H1 (cell line): ENCODE data around the gene PLEKHA5. TPM values are rescaled to one million over a fixed set of nuclear protein-coding genes. Genes with fewer than 3 reads are reported as not detected.

Experiments
- CTCF ChIA-PET: fragments of 300-600 bp; sonication (Branson Sonifier 250); formaldehyde crosslinking; loops from one replicate; lab custom pipeline; 2021; ENCODE audit not compliant: partially characterized antibody; lab: Charles Lee
- POLR2A ChIA-PET: fragments of 300-600 bp; sonication (Branson Sonifier 250); formaldehyde crosslinking; loops from one replicate; lab custom pipeline; 2021; ENCODE audit warnings: inconsistent platforms; ENCODE audit not compliant: partially characterized antibody; lab: Charles Lee
- DNase-seq, 2 experiments: peaks; one replicate each; pipeline versions ENCODE4 v3.0.0 to v3.0.0-alpha.2; 2010 to 2022; ENCODE audit warnings: low spot score in 2 of 2, low read depth in 1 of 2, mixed read lengths in 1 of 2
- FAIRE-seq: peaks from 2 replicates; lab custom pipeline; 2011; peaks lifted over from hg19 to GRCh38; lab: Jason Lieb, UNC
- H2AFZ ChIP-seq: 2 replicates; pipeline ENCODE4 v1.8.1; 2012; ENCODE audit warnings: low read length, inconsistent platforms
- H2AK5ac ChIP-seq: 2 replicates; pipeline ENCODE4 v1.6.1; 2013; ENCODE audit warnings: low read depth, low read length
- H2BK120ac ChIP-seq: replicated peaks from 2 replicates; pipeline ENCODE3; 2013; ENCODE audit warnings: low read depth, low read length, inconsistent platforms
- H2BK12ac ChIP-seq: 2 replicates; pipeline ENCODE4 v1.6.1; 2013; ENCODE audit warnings: low read depth, low read length
- H2BK15ac ChIP-seq: 2 replicates; pipeline ENCODE4 v1.6.1; 2013; ENCODE audit warnings: low read length
- H2BK20ac ChIP-seq: 2 replicates; pipeline ENCODE4 v1.6.1; 2013; ENCODE audit warnings: low read length
- H2BK5ac ChIP-seq: 2 replicates; pipeline ENCODE4 v1.6.1; 2013; ENCODE audit warnings: low read depth, low read length
- H3K14ac ChIP-seq: 2 replicates; pipeline ENCODE4 v1.6.1; 2013; ENCODE audit warnings: inconsistent platforms; ENCODE audit not compliant: insufficient read length
- H3K18ac ChIP-seq: 2 replicates; pipeline ENCODE4 v1.6.1; 2013; ENCODE audit warnings: low read length; ENCODE audit errors: extremely low read depth
- H3K23ac ChIP-seq: 2 replicates; pipeline ENCODE4 v1.6.1; 2013; ENCODE audit warnings: inconsistent platforms; ENCODE audit not compliant: insufficient read length
- H3K23me2 ChIP-seq: 2 replicates; pipeline ENCODE4 v1.6.1; 2013; ENCODE audit warnings: low read depth, low read length
- H3K27ac ChIP-seq: 2 replicates; pipeline ENCODE4 v1.6.1; 2011; ENCODE audit warnings: low read depth, low read length, inconsistent platforms
- H3K27me3 ChIP-seq, 4 experiments: replicated peaks in 1 of 4; 1 replicate in 1 of 4; 2 replicates in 3 of 4; pipeline versions ENCODE4 v1.6.1 to v1.8.1; 2011 to 2013; ENCODE audit warnings: low read length in 3 of 4, mild to moderate bottlenecking in 3 of 4, inconsistent platforms in 2 of 4, mixed read lengths in 2 of 4, moderate library complexity in 1 of 4; ENCODE audit not compliant: control insufficient read depth in 3 of 4, insufficient read depth in 3 of 4; ENCODE audit errors: extremely low read depth in 1 of 4
- H3K36me3 ChIP-seq, 4 experiments: 2 replicates each; pipeline versions ENCODE4 v1.6.1 to v1.8.1; 2011 to 2013; ENCODE audit warnings: mild to moderate bottlenecking in 4 of 4, low read length in 3 of 4, moderate library complexity in 2 of 4, control low read depth in 1 of 4, inconsistent platforms in 1 of 4; ENCODE audit not compliant: insufficient read depth in 4 of 4, control insufficient read depth in 2 of 4
- H3K4ac ChIP-seq: replicated peaks from 2 replicates; pipeline ENCODE3; 2013; ENCODE audit warnings: low read length, low read depth, mixed read lengths, inconsistent platforms; ENCODE audit not compliant: insufficient read length
- H3K4me1 ChIP-seq, 4 experiments: replicated peaks in 1 of 4; 1 replicate in 1 of 4; 2 replicates in 3 of 4; pipeline versions ENCODE4 v1.6.1 to v1.8.1; 2011 to 2013; ENCODE audit warnings: low read length in 3 of 4, inconsistent platforms in 2 of 4, mixed read lengths in 1 of 4; ENCODE audit not compliant: insufficient read depth in 4 of 4, control insufficient read depth in 3 of 4
- H3K4me2 ChIP-seq, 2 experiments: 2 replicates each; pipeline versions ENCODE4 v1.6.1 to v1.8.1; 2011 to 2013; ENCODE audit warnings: low read depth in 2 of 2, low read length in 2 of 2, control low read depth in 1 of 2, inconsistent platforms in 1 of 2, mild to moderate bottlenecking in 1 of 2; ENCODE audit not compliant: insufficient read depth in 1 of 2
- H3K4me3 ChIP-seq, 4 experiments: fragments of 200-600, 300-600 bp in 1 of 4; sonication (generic), shearing (Covaris generic), sonication (Bioruptor Twin) in 1 of 4; 2 replicates each; pipeline versions ENCODE4 v1.5.1 to v1.8.1; 2011 to 2016; ENCODE audit warnings: low read length in 4 of 4, low read depth in 3 of 4, control low read depth in 2 of 4, inconsistent platforms in 2 of 4, mild to moderate bottlenecking in 2 of 4, mixed read lengths in 1 of 4, moderate library complexity in 1 of 4; ENCODE audit not compliant: insufficient read depth in 2 of 4; ENCODE audit errors: extremely low read depth in 1 of 4
- H3K56ac ChIP-seq: replicated peaks from 2 replicates; pipeline ENCODE3; 2013; ENCODE audit warnings: low read depth, mild to moderate bottlenecking, mixed read lengths, low read length, inconsistent platforms; ENCODE audit not compliant: insufficient read length
- H3K79me1 ChIP-seq: 2 replicates; pipeline ENCODE4 v1.6.1; 2013; ENCODE audit warnings: low read depth, low read length, control low read depth
- H3K79me2 ChIP-seq, 2 experiments: 2 replicates each; pipeline versions ENCODE4 v1.6.1 to v1.8.1; 2012 to 2013; ENCODE audit warnings: low read length in 2 of 2, mild to moderate bottlenecking in 2 of 2, inconsistent platforms in 1 of 2; ENCODE audit not compliant: insufficient read depth in 2 of 2, control insufficient read depth in 1 of 2
- H3K9ac ChIP-seq, 4 experiments: replicated peaks in 1 of 4; 1 replicate in 1 of 4; 2 replicates in 3 of 4; pipeline versions ENCODE4 v1.6.1 to v1.8.1; 2011 to 2013; ENCODE audit warnings: low read depth in 3 of 4, low read length in 3 of 4, control low read depth in 2 of 4, mild to moderate bottlenecking in 2 of 4, moderate library complexity in 2 of 4, inconsistent platforms in 1 of 4; ENCODE audit errors: extremely low read depth in 1 of 4
- H3K9me3 ChIP-seq, 2 experiments: 2 replicates each; pipeline versions ENCODE4 v1.6.1 to v1.8.1; 2012 to 2013; ENCODE audit warnings: mild to moderate bottlenecking in 2 of 2, moderate library complexity in 2 of 2, control low read depth in 1 of 2, inconsistent platforms in 1 of 2, low read depth in 1 of 2, low read length in 1 of 2, mixed read lengths in 1 of 2; ENCODE audit not compliant: insufficient read depth in 2 of 2
- H4K20me1 ChIP-seq, 2 experiments: replicated peaks in 1 of 2; 2 replicates each; pipeline versions ENCODE3 to v1.8.1; 2011 to 2013; ENCODE audit warnings: inconsistent platforms in 2 of 2, low read length in 2 of 2, mild to moderate bottlenecking in 1 of 2; ENCODE audit not compliant: insufficient read depth in 2 of 2, control insufficient read depth in 1 of 2
- H4K5ac ChIP-seq: 2 replicates; pipeline ENCODE4 v1.6.1; 2013; ENCODE audit warnings: low read length, low read depth, mixed read lengths, inconsistent platforms; ENCODE audit not compliant: insufficient read length
- H4K8ac ChIP-seq: 2 replicates; pipeline ENCODE4 v1.8.0; 2013; ENCODE audit warnings: mild to moderate bottlenecking, moderate library complexity, low read length, inconsistent platforms; ENCODE audit not compliant: insufficient read depth; ENCODE audit errors: extremely low read depth
- H4K91ac ChIP-seq: replicated peaks from 2 replicates; pipeline ENCODE3; 2013; ENCODE audit warnings: low read length, mixed read lengths, inconsistent platforms; ENCODE audit not compliant: insufficient read length
- CREB1 ChIP-seq: IDR thresholded peaks from 2 replicates; pipeline ENCODE4 v1.6.1; 2012; ENCODE audit warnings: inconsistent platforms
- SIRT6 ChIP-seq: IDR thresholded peaks from one replicate; pipeline ENCODE4 v1.7.1; 2012; ENCODE audit warnings: low read length, inconsistent platforms
- WGBS, 2 experiments: shearing (Covaris generic) in 1 of 2; methylation state at CpG; one replicate each; pipeline versions ENCODE4 v1.1.6 to v1.1.7; 2013 to 2015; ENCODE audit warnings: low lambda C conversion rate in 2 of 2, mixed read lengths in 2 of 2, inconsistent platforms in 1 of 2, low coverage in 1 of 2, missing lambda C conversion rate in 1 of 2; ENCODE audit not compliant: insufficient replicate concordance in 2 of 2, insufficient coverage in 1 of 2, insufficient read length in 1 of 2; ENCODE audit errors: extremely low coverage in 1 of 2, missing lambda C conversion rate in 1 of 2; 5-methylcytosine and 5-hydroxymethylcytosine counted together
- polyA plus RNA-seq, 7 experiments: library from polyadenylated mRNA; depleted of rRNA in 3 of 7; stranded (reverse) in 5 of 7; unstranded in 2 of 7; fragments of >200 nt in 5 of 7; fragments of 200-250 nt in 2 of 7; gene quantifications; 1 replicate in 5 of 7; 2 replicates in 1 of 7; 4 replicates in 1 of 7; pipeline versions ENCODE4 v1.2.1 to v1.2.3, GENCODE V29; 2011 to 2013; ENCODE audit warnings: missing spikeins in 2 of 7, mixed read lengths in 2 of 7
- total RNA-seq: library from RNA; stranded (reverse); fragmentation: NEBNext Ultra II Directional; extraction: Animal tissue kit (Norgen Biotek cat#: 25700); gene quantifications from 2 replicates; pipeline ENCODE4 v1.2.1, GENCODE V29; 2021

Gene PLEKHA5
- total and polyA plus RNA-seq, 2 of the 8 experiments (the other 6 are each of a cell fraction or from before 2014, with no cell fraction given), result 17.2 to 66.1 TPM

DNA sequence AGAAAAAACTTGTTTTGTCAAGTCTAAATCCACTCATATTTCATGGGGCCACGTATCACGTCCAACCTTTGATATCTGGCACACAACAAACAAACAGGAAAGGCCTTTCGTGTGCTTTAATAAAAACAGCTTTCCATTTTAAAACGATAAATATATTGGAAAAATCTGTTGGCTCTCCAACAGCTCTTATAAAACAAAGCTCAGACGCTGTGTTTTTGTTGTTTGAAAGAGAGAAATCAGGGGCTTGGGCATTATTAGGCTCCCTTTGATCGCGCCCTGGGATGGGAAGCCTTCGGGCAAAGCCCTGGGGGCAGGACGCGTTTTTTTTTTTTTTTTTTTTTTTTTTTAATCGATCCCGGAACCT is 429 bp upstream of the PLEKHA5 start:
- no peak overlapping the region for H4K91ac ChIP-seq
- H4K8ac ChIP-seq, result no peak overlapping the region
- no peaks in the 10 kb centered on the region for H3K79me1 ChIP-seq
- FAIRE-seq (no peak), DNase-seq (no peak)
- ChIA-PET POLR2A (interaction anchor here (0.7 to 0.8 kb wide), 3 partner anchors 9 to 76 kb away, joined by 3 to 4 read pairs (median 3); no protein-coding TSS in a partner anchor), CTCF (interaction anchor here (0.7 to 1.0 kb wide), 2 partner anchors 12 to 65 kb away, joined by 3 read pairs; no protein-coding TSS in a partner anchor)
- no peaks in the 10 kb centered on the region for H3K27me3 ChIP-seq
- no peak overlapping the region for H3K18ac ChIP-seq
- H2BK12ac ChIP-seq, result no peak overlapping the region
- no peak overlapping the region; a peak in 1 of 7 replicates for H3K9ac ChIP-seq
- H2BK120ac ChIP-seq, result no peak overlapping the region
- H3K56ac ChIP-seq, result no peak overlapping the region
- H4K5ac ChIP-seq, result peak overlapping the region; percentile 56
- H2AK5ac ChIP-seq, result no peak overlapping the region
- no peak overlapping the region for H2BK15ac ChIP-seq
- peak overlapping the region; percentile 27 to 58 (median 32); a peak in 6 of 8 replicates for H3K4me3 ChIP-seq
- H3K36me3 ChIP-seq, result peaks cover 0 to 27% (median 3%) of the 10 kb centered on the region in 4 experiments; a peak in 2 of 8 replicates
- no peak overlapping the region for H3K14ac ChIP-seq
- no peak overlapping the region for H3K23ac ChIP-seq
- peaks cover 4% of the 10 kb centered on the region for H3K23me2 ChIP-seq
- WGBS, 2 experiments, result 4% methylated on average over 11 of the region's 12 CpGs; no CpG with 5 or more reads in 1 of the 2 experiments
- peak overlapping the region; percentile 43 to 61 for H3K4me2 ChIP-seq
- H3K4me1 ChIP-seq, result no peaks in the 10 kb centered on the region; a peak in 2 of 7 replicates
- no peak overlapping the region; the same call in 1 of the 2 replicates for H2AFZ ChIP-seq
- H2BK20ac ChIP-seq, result no peak overlapping the region
- H3K27ac ChIP-seq, result no peak overlapping the region
- H3K9me3 ChIP-seq, result peaks cover 2 to 14% of the 10 kb centered on the region in 2 experiments; a peak in 3 of 4 replicates
- H2BK5ac ChIP-seq, result no peak overlapping the region
- H3K4ac ChIP-seq, result no peak overlapping the region
- peaks cover 6% of the 10 kb centered on the region in 2 experiments for H4K20me1 ChIP-seq
- H3K79me2 ChIP-seq, result peaks cover 5 to 37% of the 10 kb centered on the region in 2 experiments
- no peak for TF ChIP-seq CREB1
- no peak for TF ChIP-seq SIRT6
